IPS-18a (cell line): ENCODE results near the gene RASGRP2.

Source experiments
- H3K27ac ChIP-seq: one replicate; pipeline ENCODE4 v1.5.1; 2013; ENCODE audit warnings: low read length
- H3K27me3 ChIP-seq: one replicate; pipeline ENCODE4 v1.6.1; 2013; ENCODE audit warnings: mild to moderate bottlenecking, low read length; ENCODE audit not compliant: control insufficient read depth, insufficient read depth
- H3K36me3 ChIP-seq: one replicate; pipeline ENCODE4 v1.6.1; 2013; ENCODE audit warnings: low read depth, low read length; ENCODE audit not compliant: control insufficient read depth
- H3K4me1 ChIP-seq: one replicate; pipeline ENCODE4 v1.6.1; 2013; ENCODE audit warnings: low read depth, low read length; ENCODE audit not compliant: control insufficient read depth
- H3K4me3 ChIP-seq: one replicate; pipeline ENCODE4 v1.5.1; 2013; ENCODE audit warnings: low read length
- H3K9ac ChIP-seq: one replicate; pipeline ENCODE4 v1.6.1; 2013; ENCODE audit warnings: mild to moderate bottlenecking, low read length, moderate library complexity
- H3K9me3 ChIP-seq: one replicate; pipeline ENCODE4 v1.6.1; 2013; ENCODE audit warnings: low read depth, low read length; ENCODE audit not compliant: control insufficient read depth

RASGRP2 gene

DNA sequence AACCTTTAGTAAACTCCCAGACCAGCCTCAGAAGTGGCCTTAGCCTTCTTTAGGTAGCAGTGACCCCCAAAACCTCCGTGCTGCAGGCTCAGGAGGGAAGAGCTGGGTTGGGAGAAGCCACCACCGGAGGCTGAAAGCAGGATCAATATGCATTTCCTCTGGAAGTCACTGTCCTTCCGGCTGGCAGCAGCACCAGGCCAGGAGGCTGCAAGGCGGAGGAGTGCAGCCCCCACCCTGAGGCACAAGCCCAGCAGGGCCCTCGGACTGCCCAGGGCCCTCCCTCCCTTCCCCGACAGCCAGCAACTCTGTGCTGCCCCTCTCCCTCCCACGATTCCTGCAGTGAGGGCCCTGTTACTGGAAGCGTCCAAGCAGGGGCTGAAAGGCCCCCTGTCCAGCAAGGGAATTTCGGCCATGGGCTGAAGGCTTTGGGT lies 17.7 kb downstream of the RASGRP2 start:
- no peaks in the 10 kb centered on the region for H3K36me3 ChIP-seq
- H3K4me1 ChIP-seq = peaks cover 41% of the 10 kb centered on the region
- H3K27ac ChIP-seq = no peak overlapping the region
- no peaks in the 10 kb centered on the region for H3K9me3 ChIP-seq
- H3K27me3 ChIP-seq = peaks cover 15% of the 10 kb centered on the region
- no peak overlapping the region for H3K9ac ChIP-seq
- no peak overlapping the region for H3K4me3 ChIP-seq

DNA sequence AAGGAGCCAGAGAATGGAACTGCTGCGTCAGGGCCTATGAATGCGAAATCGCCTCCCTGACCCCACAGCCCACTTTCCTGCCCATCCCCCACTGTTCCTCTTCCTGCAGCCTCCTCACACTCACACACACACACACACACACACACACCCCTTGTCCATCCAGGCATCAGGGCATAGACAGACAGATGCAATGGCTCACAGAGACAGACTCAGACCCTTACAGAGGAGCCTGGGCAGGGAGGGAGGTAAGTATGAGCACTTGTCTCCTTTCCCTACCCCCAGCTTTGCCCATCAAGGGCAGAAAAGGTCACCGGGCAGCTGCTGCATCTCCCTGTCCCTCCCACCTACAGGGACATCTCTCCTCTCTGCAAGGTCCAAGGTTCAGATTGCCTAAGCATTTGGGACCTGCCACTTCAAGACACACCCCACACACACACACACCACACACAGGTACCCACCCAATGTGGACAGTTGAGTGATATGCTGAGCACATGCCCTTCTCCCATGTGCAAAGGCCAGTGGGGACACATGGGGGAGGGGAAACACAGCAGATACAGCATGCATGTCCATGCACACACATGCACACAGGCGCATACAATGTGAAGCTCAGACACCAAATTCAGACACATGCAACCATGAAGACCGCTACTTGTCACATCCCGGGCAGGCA lies 18.9 kb downstream of the RASGRP2 start:
- H3K27ac ChIP-seq = no peak overlapping the region
- peaks cover 23% of the 10 kb centered on the region for H3K27me3 ChIP-seq
- no peak overlapping the region for H3K4me3 ChIP-seq
- H3K9ac ChIP-seq = no peak overlapping the region
- H3K36me3 ChIP-seq = no peaks in the 10 kb centered on the region
- peaks cover 33% of the 10 kb centered on the region for H3K4me1 ChIP-seq
- no peaks in the 10 kb centered on the region for H3K9me3 ChIP-seq

DNA sequence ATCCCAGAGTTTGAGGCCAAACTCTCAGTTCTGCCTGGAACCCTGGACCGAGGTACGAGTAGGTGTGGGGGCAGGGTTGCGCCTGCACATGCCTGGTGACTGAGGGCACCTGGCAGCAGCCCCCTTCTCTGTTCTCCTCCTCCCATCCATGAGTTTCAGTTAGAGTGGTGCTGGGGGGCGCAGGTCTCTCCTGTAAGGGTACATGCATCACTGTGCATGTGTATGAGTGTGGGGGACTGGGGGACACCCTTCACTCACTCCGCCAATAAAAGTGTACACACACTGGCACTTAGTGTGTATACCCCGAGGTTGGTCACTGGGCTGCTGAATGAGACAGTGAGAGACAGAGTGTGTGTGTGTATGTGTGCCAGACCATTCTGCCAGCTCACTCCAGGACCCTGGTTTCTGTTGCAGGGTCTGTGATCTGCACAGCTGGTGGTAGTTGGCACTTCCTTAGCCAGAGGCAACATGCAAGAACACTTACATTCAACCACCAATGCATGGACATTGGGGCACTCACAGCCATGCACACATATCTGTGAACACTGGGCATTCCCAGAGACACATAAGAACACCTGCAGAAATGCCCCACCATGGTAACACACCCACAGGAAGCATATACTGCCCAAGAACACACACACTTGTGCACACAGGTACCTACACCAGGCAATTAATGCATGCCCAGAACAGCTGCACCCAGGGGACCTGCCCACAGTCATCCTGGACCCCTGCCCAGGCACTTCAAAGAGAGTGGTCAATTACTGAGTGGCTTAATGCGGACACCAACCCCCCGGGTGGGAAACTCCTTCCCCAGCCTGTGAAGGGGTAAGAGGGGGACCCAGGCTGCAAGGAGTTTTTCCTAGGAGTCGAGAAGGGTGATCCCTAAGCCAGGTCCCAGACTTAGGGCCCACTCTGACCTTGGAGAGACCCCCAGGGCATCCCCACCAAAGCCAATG lies 19.8 kb downstream of the RASGRP2 start:
- Histone ChIP-seq H3K36me3 (no peaks in the 10 kb centered on the region), H3K4me1 (peaks cover 30% of the 10 kb centered on the region), H3K27me3 (peaks cover 23% of the 10 kb centered on the region), H3K27ac (no peak overlapping the region), H3K9me3 (no peaks in the 10 kb centered on the region), H3K9ac (peak overlapping the region; percentile 50), H3K4me3 (peak overlapping the region; percentile 58)

GRCh38 chr11:64723117-64723906 lies 20.6 kb downstream of the RASGRP2 start, which contains the start of gene NRXN2:
Gene NRXN2 (minus strand): TSS chr11:64723197. CDS start chr11:64713699, 9,498 bp downstream.
- Histone ChIP-seq H3K4me1 (peaks cover 30% of the 10 kb centered on the region), H3K27ac (no peak within 1 kb of the TSS), H3K9ac (peak within 1 kb of the TSS; percentile 50), H3K4me3 (peak within 1 kb of the TSS; percentile 58), H3K27me3 (peaks cover 23% of the 10 kb centered on the region), H3K36me3 (no peaks in the 10 kb centered on the region), H3K9me3 (no peaks in the 10 kb centered on the region)

- H3K9me3 ChIP-seq = no peaks in the 10 kb centered on the region
- H3K36me3 ChIP-seq = no peaks in the 10 kb centered on the region
- H3K9ac ChIP-seq = no peak overlapping the region
- H3K4me3 ChIP-seq = no peak overlapping the region
- H3K27me3 ChIP-seq = peaks cover 23% of the 10 kb centered on the region
- H3K4me1 ChIP-seq = peaks cover 30% of the 10 kb centered on the region
- H3K27ac ChIP-seq = no peak overlapping the region
Measured at GRCh38 chr11:64722141-64723065, 21.5 kb downstream of the RASGRP2 start.

GRCh38 chr11:64721359-64721699 lies 22.6 kb downstream of the RASGRP2 start:
- Histone ChIP-seq H3K9ac (no peak overlapping the region), H3K27ac (no peak overlapping the region), H3K27me3 (peaks cover 23% of the 10 kb centered on the region), H3K4me3 (no peak overlapping the region), H3K9me3 (no peaks in the 10 kb centered on the region), H3K36me3 (no peaks in the 10 kb centered on the region), H3K4me1 (peaks cover 25% of the 10 kb centered on the region)

DNA sequence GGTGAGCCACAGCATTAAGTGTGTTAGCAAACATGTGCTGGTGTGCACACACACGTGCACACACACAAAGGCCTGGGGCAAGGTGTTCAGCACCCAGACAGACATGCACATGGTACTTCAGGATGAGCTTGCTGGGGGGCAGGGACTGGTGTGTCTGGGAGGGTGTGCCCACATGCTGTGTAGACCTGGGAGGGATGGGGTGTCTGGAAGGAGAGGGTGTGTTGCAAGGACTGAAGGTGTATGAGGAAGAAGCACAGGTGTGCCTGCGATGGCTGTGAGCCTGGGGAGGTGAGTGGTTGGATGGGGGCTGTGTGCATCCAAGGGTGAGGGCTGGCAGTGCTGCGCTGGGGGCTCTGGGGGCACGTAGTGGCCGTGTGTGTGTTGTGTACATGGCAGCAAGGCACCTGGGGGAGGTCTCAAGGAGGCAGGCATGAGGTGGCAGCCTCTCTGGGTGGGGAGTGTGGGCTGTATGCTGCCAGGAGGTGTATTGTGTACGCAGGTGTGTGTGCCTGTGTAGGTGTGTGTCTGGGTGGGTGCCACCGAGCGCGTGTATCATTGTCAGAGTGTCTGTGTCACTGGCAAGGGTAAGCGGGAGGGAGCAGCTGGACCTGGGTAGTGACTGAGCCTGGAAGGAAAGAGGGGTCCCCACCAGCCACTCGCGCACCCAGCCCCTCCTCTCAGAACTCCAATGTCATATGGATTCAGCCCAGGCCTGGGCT lies 23.1 kb downstream of the RASGRP2 start:
- H3K9ac ChIP-seq = no peak overlapping the region
- H3K4me3 ChIP-seq = no peak overlapping the region
- no peak overlapping the region for H3K27ac ChIP-seq
- no peaks in the 10 kb centered on the region for H3K9me3 ChIP-seq
- H3K36me3 ChIP-seq = no peaks in the 10 kb centered on the region
- peaks cover 26% of the 10 kb centered on the region for H3K27me3 ChIP-seq
- H3K4me1 ChIP-seq = peaks cover 20% of the 10 kb centered on the region

GRCh38 chr11:64720167-64720566 lies 23.8 kb downstream of the RASGRP2 start:
- H3K4me3 ChIP-seq = no peak overlapping the region
- H3K9me3 ChIP-seq = no peaks in the 10 kb centered on the region
- H3K36me3 ChIP-seq = no peaks in the 10 kb centered on the region
- peaks cover 32% of the 10 kb centered on the region for H3K27me3 ChIP-seq
- H3K27ac ChIP-seq = no peak overlapping the region
- peaks cover 15% of the 10 kb centered on the region for H3K4me1 ChIP-seq
- no peak overlapping the region for H3K9ac ChIP-seq

DNA sequence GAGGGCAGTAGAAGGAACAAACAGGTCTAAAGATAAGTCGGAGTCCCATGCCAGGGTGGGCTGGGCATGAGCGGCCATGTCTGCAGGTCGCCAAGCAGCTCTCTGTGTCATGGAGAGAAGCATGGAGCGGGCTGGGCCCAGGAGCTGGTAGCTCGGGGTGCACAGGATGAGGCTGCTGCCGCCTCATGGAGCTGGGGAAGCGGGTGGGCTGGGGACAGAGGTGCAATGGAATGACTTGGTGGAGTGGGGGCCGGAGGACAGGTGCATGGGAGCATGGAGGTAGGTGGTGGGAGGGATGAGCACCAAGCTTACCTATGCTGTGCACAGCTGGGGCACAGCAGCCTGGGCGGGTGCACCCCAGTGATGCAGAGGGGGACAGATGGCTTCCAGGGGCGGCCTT lies 24.5 kb downstream of the RASGRP2 start:
- Histone ChIP-seq H3K9ac (no peak overlapping the region), H3K9me3 (no peaks in the 10 kb centered on the region), H3K36me3 (no peaks in the 10 kb centered on the region), H3K27ac (no peak overlapping the region), H3K27me3 (peaks cover 40% of the 10 kb centered on the region), H3K4me3 (no peak overlapping the region), H3K4me1 (peaks cover 9% of the 10 kb centered on the region)

DNA sequence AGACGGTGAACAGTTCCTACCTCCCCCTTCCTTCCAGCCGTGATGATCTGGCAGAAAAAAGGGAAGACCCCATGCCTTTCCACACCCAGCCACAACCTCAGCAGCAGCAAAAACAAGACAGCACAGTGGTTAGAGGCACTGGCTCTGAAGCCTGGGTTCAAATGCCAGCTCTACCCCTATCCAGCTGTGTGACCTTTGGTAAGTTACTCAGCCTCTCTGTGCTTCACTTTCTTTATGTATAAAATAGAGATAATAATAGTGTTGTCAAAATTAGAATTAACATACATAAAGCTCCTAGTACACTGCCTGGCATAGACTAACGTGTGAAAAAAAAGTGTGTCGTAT lies 25.2 kb downstream of the RASGRP2 start:
- Histone ChIP-seq H3K9ac (no peak overlapping the region), H3K4me3 (no peak overlapping the region), H3K36me3 (no peaks in the 10 kb centered on the region), H3K27me3 (peaks cover 46% of the 10 kb centered on the region), H3K4me1 (peaks cover 2% of the 10 kb centered on the region), H3K9me3 (no peaks in the 10 kb centered on the region), H3K27ac (no peak overlapping the region)
